Neuronal stem cell (in vitro differentiated cells): ENCODE results near the gene CCR4.

Source experiments
- DNase-seq: peaks from one replicate; pipeline ENCODE4 v3.0.0-alpha.2; 2013; ENCODE audit warnings: low spot score
- H2AFZ ChIP-seq: one replicate; pipeline ENCODE4 v1.6.1; 2013; ENCODE audit warnings: mild to moderate bottlenecking, low read length, inconsistent platforms
- H2AK5ac ChIP-seq: 2 replicates; pipeline ENCODE4 v1.6.1; 2013; ENCODE audit warnings: low read depth, mild to moderate bottlenecking, inconsistent platforms, low read length, moderate library complexity, mixed read lengths
- H2BK120ac ChIP-seq: 2 replicates; pipeline ENCODE4 v1.6.1; 2013; ENCODE audit warnings: low read depth, mild to moderate bottlenecking, inconsistent platforms, low read length, moderate library complexity, mixed read lengths
- H2BK12ac ChIP-seq: one replicate; pipeline ENCODE4 v1.6.1; 2013; ENCODE audit warnings: low read length, inconsistent platforms
- H2BK15ac ChIP-seq: 2 replicates; pipeline ENCODE4 v1.6.1; 2013; ENCODE audit warnings: mild to moderate bottlenecking, low read length, inconsistent platforms, mixed read lengths
- H2BK5ac ChIP-seq: one replicate; pipeline ENCODE4 v1.6.1; 2013; ENCODE audit warnings: inconsistent platforms, mild to moderate bottlenecking, low read length, moderate library complexity
- H3K14ac ChIP-seq: one replicate; pipeline ENCODE4 v1.6.1; 2013; ENCODE audit warnings: low read length, inconsistent platforms
- H3K18ac ChIP-seq: 2 replicates; pipeline ENCODE4 v1.6.1; 2013; ENCODE audit warnings: low read length, inconsistent platforms
- H3K23ac ChIP-seq: 2 replicates; pipeline ENCODE4 v1.6.1; 2013; ENCODE audit warnings: low read depth, mild to moderate bottlenecking, mixed read lengths, low read length, inconsistent platforms; ENCODE audit not compliant: poor library complexity
- H3K27ac ChIP-seq: replicated peaks from 3 replicates; pipeline ENCODE4 v1.5.1; 2013; ENCODE audit warnings: low read length, inconsistent platforms
- H3K27me3 ChIP-seq, 3 experiments: 2 replicates each; pipeline ENCODE4 v1.6.1; 2013; ENCODE audit warnings: low read length in 3 of 3, mild to moderate bottlenecking in 2 of 3, inconsistent platforms in 1 of 3, low read depth in 1 of 3, mixed read lengths in 1 of 3, moderate library complexity in 1 of 3; ENCODE audit not compliant: control insufficient read depth in 3 of 3, insufficient read depth in 3 of 3
- H3K36me3 ChIP-seq, 2 donors: replicated peaks in 1 of 2; 2 replicates each; pipeline ENCODE4 v1.6.1; 2013; ENCODE audit warnings: low read length in 2 of 2; ENCODE audit not compliant: control insufficient read depth in 2 of 2, insufficient read depth in 2 of 2
- H3K4ac ChIP-seq: 2 replicates; pipeline ENCODE4 v1.6.1; 2013; ENCODE audit warnings: inconsistent platforms, mild to moderate bottlenecking, low read length, moderate library complexity
- H3K4me1 ChIP-seq, 2 donors: 1 replicate in 1 of 2; 2 replicates in 1 of 2; pipeline ENCODE4 v1.6.1; 2013; ENCODE audit warnings: low read length in 2 of 2, low read depth in 1 of 2; ENCODE audit not compliant: control insufficient read depth in 2 of 2, insufficient read depth in 1 of 2
- H3K4me2 ChIP-seq: one replicate; pipeline ENCODE4 v1.6.1; 2013; ENCODE audit warnings: mild to moderate bottlenecking, low read length, inconsistent platforms; ENCODE audit not compliant: insufficient read depth, poor library complexity, severe bottlenecking
- H3K4me3 ChIP-seq, 2 donors: 2 replicates each; pipeline ENCODE4 v1.5.1; 2013; ENCODE audit warnings: low read length in 2 of 2, mild to moderate bottlenecking in 2 of 2, inconsistent platforms in 1 of 2, moderate library complexity in 1 of 2
- H3K79me1 ChIP-seq: one replicate; pipeline ENCODE4 v1.6.1; 2013; ENCODE audit warnings: low read depth, mild to moderate bottlenecking, inconsistent platforms, low read length, moderate library complexity
- H3K9ac ChIP-seq: one replicate; pipeline ENCODE4 v1.6.1; 2013; ENCODE audit warnings: mild to moderate bottlenecking, low read depth, low read length, inconsistent platforms; ENCODE audit not compliant: poor library complexity
- H3K9me3 ChIP-seq, 2 donors: replicated peaks in 1 of 2; 2 replicates each; pipeline versions ENCODE3 to v1.6.1; 2013; ENCODE audit warnings: low read length in 2 of 2, mild to moderate bottlenecking in 2 of 2, inconsistent platforms in 1 of 2, low read depth in 1 of 2, mixed read lengths in 1 of 2, moderate library complexity in 1 of 2; ENCODE audit not compliant: control insufficient read depth in 2 of 2, insufficient read depth in 1 of 2
- H4K8ac ChIP-seq: one replicate; pipeline ENCODE4 v1.6.1; 2013; ENCODE audit warnings: low read depth, mild to moderate bottlenecking, inconsistent platforms, low read length, moderate library complexity
- H4K91ac ChIP-seq: one replicate; pipeline ENCODE4 v1.6.1; 2013; ENCODE audit warnings: low read length, low read depth, mild to moderate bottlenecking, inconsistent platforms; ENCODE audit not compliant: poor library complexity
- WGBS, 2 donors: extraction: QIAGEN DNeasy Blood & Tissue Kit; methylation state at CpG; one replicate each; pipeline ENCODE4 v1.1.7; 2013; ENCODE audit warnings: missing lambda C conversion rate in 2 of 2, mixed read lengths in 1 of 2; ENCODE audit not compliant: insufficient read length in 2 of 2, insufficient replicate concordance in 1 of 2; ENCODE audit errors: extremely low coverage in 2 of 2; 5-methylcytosine and 5-hydroxymethylcytosine counted together

The CCR4 gene

GRCh38 chr3:32972482-32973146 is 21.2 kb downstream of the CCR4 start:
- Histone ChIP-seq H3K9ac (no peak overlapping the region), H3K9me3 (no peaks in the 10 kb centered on the region), H3K18ac (no peak overlapping the region), H3K14ac (no peak overlapping the region), H2BK15ac (no peak overlapping the region), H4K8ac (no peak overlapping the region), H3K4me2 (no peak overlapping the region), H3K23ac (no peak overlapping the region), H3K36me3 (no peaks in the 10 kb centered on the region), H2BK5ac (no peak overlapping the region), H3K4me1 (no peaks in the 10 kb centered on the region), H3K79me1 (no peaks in the 10 kb centered on the region), H2BK120ac (no peak overlapping the region), H4K91ac (no peak overlapping the region), H2AK5ac (no peak overlapping the region), H3K27me3 (no peaks in the 10 kb centered on the region), H2AFZ (no peak overlapping the region), H3K4me3 (no peak overlapping the region), H3K4ac (no peak overlapping the region), H2BK12ac (no peak overlapping the region), H3K27ac (no peak overlapping the region)
- WGBS, 2 donors = no CpG with 5 or more reads among the region's 4 CpGs
- no peak for DNase-seq

- Histone ChIP-seq H2AK5ac (no peak overlapping the region), H3K14ac (no peak overlapping the region), H4K91ac (no peak overlapping the region), H2AFZ (no peak overlapping the region), H2BK5ac (no peak overlapping the region), H4K8ac (no peak overlapping the region), H3K18ac (no peak overlapping the region), H3K4me1 (no peaks in the 10 kb centered on the region), H3K4me2 (no peak overlapping the region), H3K4me3 (no peak overlapping the region), H3K27ac (no peak overlapping the region), H3K23ac (no peak overlapping the region), H2BK12ac (no peak overlapping the region), H3K27me3 (no peaks in the 10 kb centered on the region), H2BK120ac (no peak overlapping the region), H3K9me3 (no peaks in the 10 kb centered on the region), H3K79me1 (no peaks in the 10 kb centered on the region), H3K9ac (no peak overlapping the region), H3K4ac (no peak overlapping the region), H2BK15ac (no peak overlapping the region), H3K36me3 (no peaks in the 10 kb centered on the region)
- no peak for DNase-seq
- no CpG with 5 or more reads among the region's 1 CpG for WGBS, 2 donors
Observed at GRCh38 chr3:32973982-32974381, 22.5 kb downstream of the CCR4 start.

GRCh38 chr3:32975891-32976595 is 24.6 kb downstream of the CCR4 start:
- Histone ChIP-seq H3K14ac (no peak overlapping the region), H3K18ac (no peak overlapping the region), H3K27ac (no peak overlapping the region), H3K9ac (no peak overlapping the region), H2AFZ (no peak overlapping the region), H4K91ac (no peak overlapping the region), H2BK12ac (no peak overlapping the region), H4K8ac (no peak overlapping the region), H3K36me3 (no peaks in the 10 kb centered on the region), H3K27me3 (no peaks in the 10 kb centered on the region), H3K9me3 (no peaks in the 10 kb centered on the region), H2BK15ac (no peak overlapping the region), H3K4ac (no peak overlapping the region), H3K79me1 (no peaks in the 10 kb centered on the region), H3K4me3 (no peak overlapping the region), H3K4me2 (no peak overlapping the region), H3K23ac (no peak overlapping the region), H2AK5ac (no peak overlapping the region), H2BK5ac (no peak overlapping the region), H3K4me1 (no peaks in the 10 kb centered on the region), H2BK120ac (no peak overlapping the region)
- no peak for DNase-seq
- WGBS, 2 donors = no CpG with 5 or more reads among the region's 6 CpGs

GRCh38 chr3:32977861-32978260 is 26.4 kb downstream of the CCR4 start:
- Histone ChIP-seq H2BK12ac (no peak overlapping the region), H3K27ac (no peak overlapping the region), H2AFZ (peak overlapping the region; percentile 24), H2BK5ac (no peak overlapping the region), H2AK5ac (no peak overlapping the region), H3K79me1 (no peaks in the 10 kb centered on the region), H3K4ac (no peak overlapping the region), H4K91ac (no peak overlapping the region), H2BK120ac (no peak overlapping the region), H3K4me2 (no peak overlapping the region), H3K36me3 (no peaks in the 10 kb centered on the region), H4K8ac (no peak overlapping the region), H3K9ac (no peak overlapping the region), H3K4me3 (no peak overlapping the region), H3K18ac (no peak overlapping the region), H3K27me3 (no peaks in the 10 kb centered on the region), H2BK15ac (no peak overlapping the region), H3K14ac (no peak overlapping the region), H3K9me3 (no peaks in the 10 kb centered on the region), H3K23ac (no peak overlapping the region), H3K4me1 (no peaks in the 10 kb centered on the region)
- WGBS, 2 donors = no CpG with 5 or more reads among the region's 10 CpGs
- no peak for DNase-seq
